ENCODE measurements around the gene C1QC.

Gene C1QC

GRCh38 chr1:22612671-22613571 is 30.5 kb upstream of the C1QC start:
- no peak for TF ChIP-seq CTCF (IDR thresholded peaks at IDR 0.05; ENCODE audit: insufficient read depth, low read length, poor library complexity, severe bottlenecking)
- H3K27me3 ChIP-seq (replicated peaks; ENCODE audit: control insufficient read depth, insufficient read depth, low read length) = peaks cover 1% of the 10 kb centered on the region; the same call in 1 of the 2 replicates
- H3K4me3 ChIP-seq (replicated peaks; ENCODE audit: low read depth, low read length) = no peak overlapping the region
- no peak for DNase-seq (ENCODE audit: extremely low read depth, insufficient read length)
- no peaks in the 10 kb centered on the region for H3K36me3 ChIP-seq (ENCODE audit: control insufficient read depth, insufficient read depth, low read length)

GRCh38 chr1:22613572-22613918 is 29.9 kb upstream of the C1QC start:
- TF ChIP-seq CTCF (IDR thresholded peaks at IDR 0.05; ENCODE audit: insufficient read depth, low read length, poor library complexity, severe bottlenecking) = no peak
- Histone ChIP-seq H3K36me3 (ENCODE audit: control insufficient read depth, insufficient read depth, low read length) (no peaks in the 10 kb centered on the region), H3K4me3 (replicated peaks; ENCODE audit: low read depth, low read length) (no peak overlapping the region), H3K27me3 (replicated peaks; ENCODE audit: control insufficient read depth, insufficient read depth, low read length) (peaks cover 2% of the 10 kb centered on the region)
- DNase-seq (ENCODE audit: extremely low read depth, insufficient read length) = no peak

GRCh38 chr1:22613951-22614350 is 29.5 kb upstream of the C1QC start:
- H3K36me3 ChIP-seq (ENCODE audit: control insufficient read depth, insufficient read depth, low read length) = no peaks in the 10 kb centered on the region
- H3K4me3 ChIP-seq (replicated peaks; ENCODE audit: low read depth, low read length) = no peak overlapping the region
- TF ChIP-seq CTCF (IDR thresholded peaks at IDR 0.05; ENCODE audit: insufficient read depth, low read length, poor library complexity, severe bottlenecking) = no peak
- H3K27me3 ChIP-seq (replicated peaks; ENCODE audit: control insufficient read depth, insufficient read depth, low read length) = peaks cover 3% of the 10 kb centered on the region
- no peak for DNase-seq (ENCODE audit: extremely low read depth, insufficient read length)

- no peak for TF ChIP-seq CTCF (IDR thresholded peaks at IDR 0.05; ENCODE audit: insufficient read depth, low read length, poor library complexity, severe bottlenecking)
- DNase-seq (ENCODE audit: extremely low read depth, insufficient read length) = no peak
- Histone ChIP-seq H3K27me3 (replicated peaks; ENCODE audit: control insufficient read depth, insufficient read depth, low read length) (peaks cover 3% of the 10 kb centered on the region), H3K4me3 (replicated peaks; ENCODE audit: low read depth, low read length) (no peak overlapping the region), H3K36me3 (ENCODE audit: control insufficient read depth, insufficient read depth, low read length) (no peaks in the 10 kb centered on the region)
Measured at GRCh38 chr1:22615886-22616285, 27.5 kb upstream of the C1QC start.

GRCh38 chr1:22616571-22616970 is 26.9 kb upstream of the C1QC start:
- no peak for DNase-seq (ENCODE audit: extremely low read depth, insufficient read length)
- TF ChIP-seq CTCF (IDR thresholded peaks at IDR 0.05; ENCODE audit: insufficient read depth, low read length, poor library complexity, severe bottlenecking) = no peak
- H3K4me3 ChIP-seq (replicated peaks; ENCODE audit: low read depth, low read length) = no peak overlapping the region
- peaks cover 3% of the 10 kb centered on the region for H3K27me3 ChIP-seq (replicated peaks; ENCODE audit: control insufficient read depth, insufficient read depth, low read length)
- no peaks in the 10 kb centered on the region for H3K36me3 ChIP-seq (ENCODE audit: control insufficient read depth, insufficient read depth, low read length)
